ENCODE measurements around the gene FAU. TPM values are rescaled to one million over a fixed set of nuclear protein-coding genes. Genes with fewer than 3 reads are reported as not detected.

FAU gene
- total and polyA plus RNA-seq, 9 of the 15 experiments (the other 6 are each of a cell fraction or from before 2014, with no cell fraction given): 433 to 1,827 (median 942) TPM

GRCh38 chr11:65150509-65151299, 28.8 kb upstream of the FAU start (continued):
- peak; percentile 57 for TF ChIP-seq PRDM10 (IDR thresholded peaks at IDR 0.05; ENCODE audit: partially characterized antibody)
- no peak for TF ChIP-seq HLTF (IDR thresholded peaks at IDR 0.05)
- TF ChIP-seq ESRRB (CRISPR knock-in tag; IDR thresholded peaks at IDR 0.05; ENCODE audit: borderline replicate concordance): no peak
- TF ChIP-seq ZBTB17 (CRISPR knock-in tag; IDR thresholded peaks at IDR 0.05): peak; percentile 70; the same call in 1 of the 2 replicates
- TF ChIP-seq SNIP1 (IDR thresholded peaks at IDR 0.05; ENCODE audit: low read depth): no peak
- no peak for TF ChIP-seq FOXO4 (CRISPR knock-in tag; IDR thresholded peaks at IDR 0.05)
- peak; percentile 85; the same call in 1 of the 2 replicates for TF ChIP-seq DPF2 (IDR thresholded peaks at IDR 0.05)
- no peak for TF ChIP-seq ILK (tag; IDR thresholded peaks at IDR 0.05; ENCODE audit: borderline replicate concordance, low read depth)
- no peak; the same call in 1 of the 2 replicates for TF ChIP-seq MGA (IDR thresholded peaks at IDR 0.05)
- no peak for TF ChIP-seq ZNF586 (CRISPR knock-in tag; conservative IDR thresholded peaks at IDR 0.05)
- TF ChIP-seq HNRNPH1 (optimal IDR thresholded peaks at IDR 0.05; ENCODE audit: low read depth, low read length): no peak
